ENCODE results near the gene PGD. TPM values are rescaled to one million over a fixed set of nuclear protein-coding genes. Genes with fewer than 3 reads are reported as not detected.
"Not testable (repeated sequence)": the region's sequence is repeated elsewhere in the genome, so short reads cannot be mapped to it uniquely, and the experiment has no call there.

The PGD gene
- total and polyA plus RNA-seq, 7 experiments from 2014 or later: 42.0 to 110 (median 47.0) TPM

DNA sequence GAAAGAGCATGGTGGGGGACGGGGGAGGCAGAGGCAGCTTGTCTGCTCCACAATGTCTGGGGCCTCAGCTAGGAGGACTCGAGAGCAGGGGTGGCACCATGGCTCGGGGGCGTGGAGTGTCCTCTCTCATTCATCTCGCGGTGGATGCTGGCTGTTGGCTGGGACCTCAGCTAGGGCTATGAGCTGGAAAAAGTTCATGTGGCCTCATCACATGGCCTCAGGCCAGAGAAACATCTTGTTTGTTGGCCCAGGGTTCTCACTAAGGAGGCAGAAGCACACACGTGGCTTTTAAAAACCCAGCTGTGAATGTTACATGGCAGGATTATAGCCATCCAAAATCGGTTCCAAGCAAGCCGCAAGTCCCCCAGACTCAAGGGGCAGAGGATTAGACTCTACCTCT, 25.2 kb downstream of the PGD start:
- Histone ChIP-seq H3K27me3 (ENCODE audit: control insufficient read depth in 2 of 2, insufficient read depth in 2 of 2, low read length in 2 of 2) (no peaks in the 10 kb centered on the region), H3K9me3 (ENCODE audit: control insufficient read depth in 2 of 3, low read length in 3 of 3) (no peaks in the 10 kb centered on the region), H3K4me1 (ENCODE audit: control insufficient read depth in 2 of 2, insufficient read depth in 2 of 2, low read length in 2 of 2) (no peaks in the 10 kb centered on the region), H3K4me3 (ENCODE audit: low read length) (no peak overlapping the region), H3K27ac (ENCODE audit: low read depth, low read length) (no peak overlapping the region), H3K36me3 (ENCODE audit: control insufficient read depth in 2 of 3, insufficient read depth in 3 of 3, low read length in 3 of 3) (peaks cover 0 to 16% (median 3%) of the 10 kb centered on the region in 3 experiments)
- Mint-ChIP-seq H3K4me1 (peaks cover 0 to 8% (median 3%) of the 10 kb centered on the region in 7 donors), H3K27me3 (no peaks in the 10 kb centered on the region), H3K4me3 (no peak overlapping the region), H3K9me3 (no peaks in the 10 kb centered on the region), H3K36me3 (peaks cover 6 to 15% (median 9%) of the 10 kb centered on the region in 5 donors), H3K27ac (no peak overlapping the region)
- no peak for ATAC-seq
- CTCF ChIA-PET: interaction anchor here (1.0 kb wide), 1 partner anchor 215 kb away, joined by 3 read pairs; no protein-coding TSS in a partner anchor
- DNase-seq: no peak
- intact Hi-C loops (cut with micrococcal nuclease): loop anchor here in 1 of 2 donors (1.0 kb wide), 1 partner anchor 47 kb away; no protein-coding TSS in a partner anchor
- POLR2A ChIA-PET: no interaction called here

DNA sequence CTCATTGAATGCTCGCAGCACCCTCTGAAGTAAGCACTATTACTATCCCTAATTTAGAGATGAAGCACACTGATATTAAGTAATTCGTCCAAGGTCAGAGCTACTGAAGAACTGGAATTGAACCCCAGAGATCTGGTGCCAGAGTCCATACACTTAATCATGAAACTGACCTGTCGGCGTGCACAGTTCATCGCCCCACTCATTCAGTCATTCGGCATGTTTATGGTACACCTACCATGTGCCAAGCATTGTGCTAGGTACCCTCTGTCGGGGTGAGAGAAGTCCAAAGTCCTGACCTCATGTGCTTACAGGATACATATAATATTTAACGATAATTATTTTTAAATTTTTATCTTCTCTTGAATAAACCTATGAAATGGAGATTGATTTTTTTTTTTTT, 25.8 kb downstream of the PGD start:
- ChIA-PET POLR2A (no interaction called here), CTCF (interaction anchor here (0.7 to 1.0 kb wide), 2 partner anchors 84 to 215 kb away, joined by 3 read pairs; no protein-coding TSS in a partner anchor)
- Mint-ChIP-seq H3K4me3 (no peak overlapping the region), H3K9me3 (no peaks in the 10 kb centered on the region), H3K27ac (no peak overlapping the region), H3K27me3 (no peaks in the 10 kb centered on the region), H3K36me3 (peaks cover 3 to 10% (median 3%) of the 10 kb centered on the region in 5 donors), H3K4me1 (peaks cover 0 to 10% (median 4%) of the 10 kb centered on the region in 7 donors)
- no peaks in the 10 kb centered on the region for H3K9me3 ChIP-seq (ENCODE audit: control insufficient read depth in 2 of 3, low read length in 3 of 3)
- H3K36me3 ChIP-seq (ENCODE audit: control insufficient read depth in 2 of 3, insufficient read depth in 3 of 3, low read length in 3 of 3): peaks cover 0 to 10% (median 0%) of the 10 kb centered on the region in 3 experiments
- no peak for DNase-seq
- intact Hi-C loops (cut with micrococcal nuclease): loop anchor here in 1 of 2 donors (1.0 kb wide), 1 partner anchor 47 kb away; no protein-coding TSS in a partner anchor
- ATAC-seq: no peak
- H3K4me1 ChIP-seq (ENCODE audit: control insufficient read depth in 2 of 2, insufficient read depth in 2 of 2, low read length in 2 of 2): peaks cover 0 to 3% of the 10 kb centered on the region in 2 donors
- H3K27ac ChIP-seq (ENCODE audit: low read depth, low read length): no peak overlapping the region
- no peak overlapping the region for H3K4me3 ChIP-seq (ENCODE audit: low read length)
- H3K27me3 ChIP-seq (ENCODE audit: control insufficient read depth in 2 of 2, insufficient read depth in 2 of 2, low read length in 2 of 2): no peaks in the 10 kb centered on the region

DNA sequence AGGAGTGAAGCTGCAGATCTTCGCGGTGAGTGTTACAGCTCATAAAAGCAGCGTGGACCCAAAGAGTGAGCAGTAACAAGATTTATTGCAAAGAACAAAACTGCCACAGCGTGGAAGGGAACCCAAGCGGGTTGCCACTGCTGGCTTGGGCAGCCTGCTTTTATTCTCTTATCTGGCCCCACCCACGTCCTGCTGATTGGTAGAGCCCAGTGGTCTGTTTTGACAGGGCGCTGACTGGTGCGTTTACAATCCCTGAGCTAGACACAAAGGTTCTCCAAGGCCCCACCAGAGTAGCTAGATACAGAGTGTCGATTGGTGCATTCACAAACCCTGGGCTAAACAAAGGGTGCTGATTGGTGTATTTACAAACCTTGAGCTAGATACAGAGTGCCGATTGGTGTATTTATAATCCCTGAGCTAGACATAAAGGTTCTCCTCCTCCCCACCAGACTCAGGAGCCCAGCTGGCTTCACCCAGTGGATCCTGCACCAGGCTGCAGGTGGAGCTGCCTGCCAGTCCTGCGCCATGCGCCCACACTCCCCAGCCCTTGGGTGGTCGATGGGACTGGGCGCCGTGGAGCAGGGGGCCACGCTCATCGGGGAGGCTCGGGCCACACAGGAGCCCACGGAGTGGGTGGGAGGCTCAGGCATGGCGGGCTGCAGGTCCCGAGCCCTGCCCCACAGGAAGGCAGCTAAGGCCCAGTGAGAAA, 27.1 kb downstream of the PGD start:
- CTCF ChIA-PET: interaction anchor here (1.2 to 1.5 kb wide), 2 partner anchors 216 to 439 kb away, joined by 3 read pairs; partner anchors contain the start of gene KIF1B
- H3K4me3 ChIP-seq (ENCODE audit: low read length); H3K36me3 ChIP-seq (ENCODE audit: control insufficient read depth in 2 of 3, insufficient read depth in 3 of 3, low read length in 3 of 3); H3K9me3 ChIP-seq (ENCODE audit: control insufficient read depth in 2 of 3, low read length in 3 of 3); H3K36me3 Mint-ChIP-seq; H3K4me1 ChIP-seq (ENCODE audit: control insufficient read depth in 2 of 2, insufficient read depth in 2 of 2, low read length in 2 of 2); H3K27me3 Mint-ChIP-seq; H3K27me3 ChIP-seq (ENCODE audit: control insufficient read depth in 2 of 2, insufficient read depth in 2 of 2, low read length in 2 of 2); H3K9me3 Mint-ChIP-seq; POLR2A ChIA-PET; ATAC-seq; DNase-seq; intact Hi-C loops (cut with micrococcal nuclease); H3K27ac ChIP-seq (ENCODE audit: low read depth, low read length); H3K4me3 Mint-ChIP-seq: not testable (repeated sequence)
- peaks cover 0 to 17% (median 14%) of the 10 kb centered on the region in 7 donors for H3K4me1 Mint-ChIP-seq
- peak overlapping the region in 1 of 9 donors; percentile 9 for H3K27ac Mint-ChIP-seq

DNA sequence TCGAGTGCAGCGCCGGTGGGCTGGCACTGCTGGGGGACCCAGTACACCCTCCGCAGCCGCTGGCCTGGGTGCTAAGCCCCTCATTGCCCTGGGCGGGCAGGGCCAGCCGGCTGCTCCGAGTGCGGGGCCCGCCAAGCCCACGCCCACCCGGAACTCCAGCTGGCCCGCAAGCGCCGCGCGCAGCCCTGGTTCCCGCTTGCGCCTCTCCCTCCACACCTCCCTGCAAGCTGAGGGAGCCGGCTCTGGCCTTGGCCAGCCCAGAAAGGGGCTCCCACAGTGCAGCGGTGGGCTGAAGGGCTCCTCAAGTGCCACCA, 27.6 kb downstream of the PGD start:
- POLR2A ChIA-PET; H3K9me3 Mint-ChIP-seq; intact Hi-C loops (cut with micrococcal nuclease); H3K36me3 ChIP-seq (ENCODE audit: control insufficient read depth in 2 of 3, insufficient read depth in 3 of 3, low read length in 3 of 3); H3K27me3 Mint-ChIP-seq; H3K36me3 Mint-ChIP-seq; H3K27ac Mint-ChIP-seq; ATAC-seq; H3K4me3 Mint-ChIP-seq; DNase-seq; H3K27ac ChIP-seq (ENCODE audit: low read depth, low read length); H3K4me1 ChIP-seq (ENCODE audit: control insufficient read depth in 2 of 2, insufficient read depth in 2 of 2, low read length in 2 of 2); H3K9me3 ChIP-seq (ENCODE audit: control insufficient read depth in 2 of 3, low read length in 3 of 3); H3K27me3 ChIP-seq (ENCODE audit: control insufficient read depth in 2 of 2, insufficient read depth in 2 of 2, low read length in 2 of 2); H3K4me3 ChIP-seq (ENCODE audit: low read length): not testable (repeated sequence)
- peaks cover 0 to 22% (median 20%) of the 10 kb centered on the region in 7 donors for H3K4me1 Mint-ChIP-seq
- CTCF ChIA-PET: interaction anchor here (1.2 to 1.5 kb wide), 2 partner anchors 216 to 439 kb away, joined by 3 read pairs; partner anchors contain the start of gene KIF1B

DNA sequence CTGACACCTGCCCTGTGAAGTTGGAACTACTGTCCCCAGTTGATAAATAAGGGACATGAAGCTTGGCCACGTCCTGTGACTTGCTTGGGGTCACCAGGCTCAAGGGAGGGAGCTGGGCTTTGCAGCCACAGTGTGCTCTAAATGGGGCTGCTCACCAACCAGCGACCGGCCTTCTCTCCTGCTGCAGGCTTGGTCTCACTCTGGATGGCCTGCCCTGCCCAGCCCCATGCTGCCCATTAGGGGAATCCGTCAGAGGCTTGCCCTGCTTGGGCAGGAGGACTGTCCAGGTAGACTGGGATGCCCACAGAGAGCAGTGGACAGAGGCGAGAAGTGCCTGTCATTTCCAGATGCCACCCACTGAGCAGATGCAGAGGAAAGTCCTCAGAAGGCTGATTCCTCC, 30.1 kb downstream of the PGD start:
- intact Hi-C loops (cut with micrococcal nuclease): loop anchor here (1.0 to 2.0 kb wide), 7 partner anchors 31 to 554 kb away; partner anchors contain the start of genes KIF1B (in 2 of the 2) and UBE4B (in 1 of the 2)
- peak overlapping the region in 4 of 9 donors; percentile 13 to 91 (median 84) for H3K27ac Mint-ChIP-seq
- H3K9me3 Mint-ChIP-seq: no peaks in the 10 kb centered on the region
- Histone ChIP-seq H3K27me3 (ENCODE audit: control insufficient read depth in 2 of 2, insufficient read depth in 2 of 2, low read length in 2 of 2) (no peaks in the 10 kb centered on the region), H3K4me1 (ENCODE audit: control insufficient read depth in 2 of 2, insufficient read depth in 2 of 2, low read length in 2 of 2) (peaks cover 3 to 8% of the 10 kb centered on the region in 2 donors), H3K27ac (ENCODE audit: low read depth, low read length) (no peak overlapping the region), H3K9me3 (ENCODE audit: control insufficient read depth in 2 of 3, low read length in 3 of 3) (no peaks in the 10 kb centered on the region), H3K36me3 (ENCODE audit: control insufficient read depth in 2 of 3, insufficient read depth in 3 of 3, low read length in 3 of 3) (no peaks in the 10 kb centered on the region), H3K4me3 (ENCODE audit: low read length) (no peak overlapping the region)
- ChIA-PET POLR2A (interaction anchor here (1.9 kb wide), 1 partner anchor 219 kb away, joined by 10 read pairs; the partner anchor contains the start of gene KIF1B), CTCF (interaction anchor here (0.6 to 4.1 kb wide), 9 partner anchors 8 to 555 kb away, joined by 3 to 41 read pairs (median 5); partner anchors contain the start of gene KIF1B)
- peak overlapping the region in 5 of 10 donors; percentile 17 to 94 (median 90) for H3K4me3 Mint-ChIP-seq
- H3K27me3 Mint-ChIP-seq: peaks cover 0 to 2% (median 0%) of the 10 kb centered on the region in 5 donors
- no peaks in the 10 kb centered on the region for H3K36me3 Mint-ChIP-seq
- ATAC-seq (no peak), DNase-seq (no peak)
- peaks cover 0 to 26% (median 20%) of the 10 kb centered on the region in 7 donors for H3K4me1 Mint-ChIP-seq

DNA sequence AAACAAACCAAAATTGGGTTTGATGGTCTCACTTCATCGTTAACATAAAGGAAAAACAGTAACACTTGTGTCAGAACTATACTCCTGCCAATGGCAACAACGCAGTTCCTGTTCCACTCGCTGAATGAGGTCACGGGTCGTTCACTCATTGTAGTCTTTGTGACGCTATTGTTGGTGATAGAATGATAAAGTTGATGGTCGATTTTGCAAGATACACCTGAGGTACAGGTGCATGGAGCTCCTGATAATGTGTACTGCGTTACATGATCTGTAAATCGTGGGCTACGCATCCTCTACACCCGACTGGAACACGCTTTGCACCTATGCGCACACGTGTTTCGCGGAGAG, 31.0 kb downstream of the PGD start:
- Mint-ChIP-seq H3K27me3 (peaks cover 0 to 2% (median 0%) of the 10 kb centered on the region in 5 donors), H3K27ac (peak overlapping the region; percentile 66 to 96 (median 91)), H3K4me3 (peak overlapping the region; percentile 82 to 98 (median 88)), H3K36me3 (no peaks in the 10 kb centered on the region), H3K4me1 (peaks cover 0 to 26% (median 20%) of the 10 kb centered on the region in 7 donors), H3K9me3 (no peaks in the 10 kb centered on the region)
- ChIA-PET CTCF (interaction anchor here (0.6 to 4.1 kb wide), 13 partner anchors 12 to 575 kb away, joined by 3 to 41 read pairs (median 5); partner anchors contain the start of gene KIF1B), POLR2A (interaction anchor here (1.3 to 2.2 kb wide), 6 partner anchors 13 to 220 kb away, joined by 3 to 10 read pairs (median 6); partner anchors contain the start of genes KIF1B, PEX14 and PGD)
- H3K36me3 ChIP-seq (ENCODE audit: control insufficient read depth in 2 of 3, insufficient read depth in 3 of 3, low read length in 3 of 3): no peaks in the 10 kb centered on the region
- intact Hi-C loops (cut with micrococcal nuclease): loop anchor here (1.0 to 5.0 kb wide), 7 partner anchors 32 to 520 kb away; partner anchors contain the start of genes DFFA (in 2 of the 2), UBE4B (in 2 of the 2) and CTNNBIP1 (in 1 of the 2)
- H3K27ac ChIP-seq (ENCODE audit: low read depth, low read length): peak overlapping the region; percentile 88
- DNase-seq: peak in 1 of 9 donors; percentile 62
- H3K9me3 ChIP-seq (ENCODE audit: control insufficient read depth in 2 of 3, low read length in 3 of 3): no peaks in the 10 kb centered on the region
- peaks cover 3 to 8% of the 10 kb centered on the region in 2 donors for H3K4me1 ChIP-seq (ENCODE audit: control insufficient read depth in 2 of 2, insufficient read depth in 2 of 2, low read length in 2 of 2)
- H3K4me3 ChIP-seq (ENCODE audit: low read length): peak overlapping the region; percentile 97
- peak; percentile 6 for ATAC-seq
- no peaks in the 10 kb centered on the region for H3K27me3 ChIP-seq (ENCODE audit: control insufficient read depth in 2 of 2, insufficient read depth in 2 of 2, low read length in 2 of 2)

All from naive thymus-derived CD4-positive, alpha-beta T cell (primary cell).